Spinal cord (tissue), 10 donors: Measurements from ENCODE around the gene ANKRD39. TPM values are rescaled to one million over a fixed set of nuclear protein-coding genes. Genes with fewer than 3 reads are reported as not detected.

Experiments used
- DNase-seq, 6 donors: peaks; one replicate each; pipeline versions ENCODE4 v3.0.0 to v3.0.0-alpha.2; 2013 to 2015; ENCODE audit warnings: low spot score in 6 of 6, low read depth in 4 of 6
- H3K27ac ChIP-seq: one replicate; pipeline ENCODE4 v1.5.1; 2013; ENCODE audit warnings: low read depth, low read length, control low read depth
- H3K27me3 ChIP-seq: one replicate; pipeline ENCODE4 v1.6.1; 2013; ENCODE audit warnings: low read length; ENCODE audit not compliant: control insufficient read depth, insufficient read depth
- H3K36me3 ChIP-seq: one replicate; pipeline ENCODE4 v1.6.1; 2013; ENCODE audit warnings: low read length; ENCODE audit not compliant: control insufficient read depth, insufficient read depth
- H3K4me1 ChIP-seq: one replicate; pipeline ENCODE4 v1.6.1; 2013; ENCODE audit warnings: low read length; ENCODE audit not compliant: control insufficient read depth, insufficient read depth
- H3K4me3 ChIP-seq: one replicate; pipeline ENCODE4 v1.5.1; 2013; ENCODE audit warnings: low read depth, low read length, control low read depth
- H3K9me3 ChIP-seq: one replicate; pipeline ENCODE4 v1.6.1; 2013; ENCODE audit warnings: low read length; ENCODE audit not compliant: control insufficient read depth, insufficient read depth
- WGBS: methylation state at CpG from one replicate; pipeline ENCODE4 v1.1.5; 2013; ENCODE audit warnings: missing lambda C conversion rate; ENCODE audit not compliant: insufficient coverage; 5-methylcytosine and 5-hydroxymethylcytosine counted together
- polyA plus RNA-seq, 2 donors: library from polyadenylated mRNA; unstranded; fragments of 120-200 nt; gene quantifications; one replicate each; pipeline ENCODE4 v1.2.1, GENCODE V29; 2013; ENCODE audit not compliant: insufficient read length in 2 of 2
- total RNA-seq, 2 donors: library from RNA; depleted of rRNA in 1 of 2; stranded (reverse); fragments of 120-200 nt in 1 of 2; fragments of >200 nt in 1 of 2; gene quantifications; one replicate each; pipeline versions ENCODE4 v1.2.3 to v1.2.4, GENCODE V29; 2013 to 2014
- donor health status: healthy.

Gene ANKRD39
- total and polyA plus RNA-seq, 4 donors: 7.6 to 27.6 (median 18.3) TPM

DNA sequence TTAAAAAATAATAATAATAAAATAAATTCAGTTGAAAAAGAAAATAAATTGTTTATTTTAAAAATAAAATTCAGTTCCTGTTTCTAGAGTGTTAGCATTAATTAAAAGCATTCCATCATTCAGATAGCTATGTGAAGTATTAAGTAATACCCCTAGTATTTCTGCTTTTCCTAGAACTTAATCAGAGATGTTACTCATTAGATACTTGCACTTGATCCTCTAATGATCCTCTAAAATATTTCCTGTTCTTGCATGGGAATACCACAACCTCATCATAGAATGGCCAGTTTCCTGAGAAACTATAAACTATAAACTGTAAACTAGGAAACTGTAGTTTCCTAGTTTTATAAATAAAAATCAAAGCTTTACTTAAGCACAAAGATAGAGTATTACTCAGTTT, 52.8 kb downstream of the ANKRD39 start:
- peaks cover 50% of the 10 kb centered on the region for H3K36me3 ChIP-seq
- no peak overlapping the region for H3K27ac ChIP-seq
- H3K4me1 ChIP-seq: peaks cover 10% of the 10 kb centered on the region
- H3K9me3 ChIP-seq: no peaks in the 10 kb centered on the region
- H3K27me3 ChIP-seq: no peaks in the 10 kb centered on the region
- no peak for DNase-seq
- H3K4me3 ChIP-seq: no peak overlapping the region

DNA sequence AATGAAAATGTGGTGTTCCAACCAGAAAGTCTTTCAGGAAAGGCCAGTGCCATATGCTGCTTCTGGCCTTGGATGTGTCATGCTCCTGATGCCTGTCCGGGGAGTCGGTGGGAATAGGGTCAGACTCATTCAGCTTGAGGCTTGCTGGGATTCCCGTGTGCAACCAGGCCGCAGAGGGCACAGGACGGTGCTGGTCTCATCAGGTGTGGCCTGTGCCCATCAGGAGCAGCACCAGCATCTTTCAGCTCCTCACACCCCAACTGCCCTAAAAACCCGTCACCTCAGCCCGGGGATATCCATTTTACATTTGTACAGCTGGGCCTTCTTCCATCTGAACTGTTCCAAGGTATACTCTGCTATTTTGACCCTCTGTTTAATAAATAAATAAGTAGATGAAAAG, 55.1 kb downstream of the ANKRD39 start:
- Histone ChIP-seq H3K27ac (no peak overlapping the region), H3K4me1 (peaks cover 10% of the 10 kb centered on the region), H3K4me3 (no peak overlapping the region), H3K36me3 (peaks cover 56% of the 10 kb centered on the region), H3K27me3 (no peaks in the 10 kb centered on the region), H3K9me3 (no peaks in the 10 kb centered on the region)
- no peak for DNase-seq
- WGBS: 89% methylated on average over 5 of the region's 7 CpGs

DNA sequence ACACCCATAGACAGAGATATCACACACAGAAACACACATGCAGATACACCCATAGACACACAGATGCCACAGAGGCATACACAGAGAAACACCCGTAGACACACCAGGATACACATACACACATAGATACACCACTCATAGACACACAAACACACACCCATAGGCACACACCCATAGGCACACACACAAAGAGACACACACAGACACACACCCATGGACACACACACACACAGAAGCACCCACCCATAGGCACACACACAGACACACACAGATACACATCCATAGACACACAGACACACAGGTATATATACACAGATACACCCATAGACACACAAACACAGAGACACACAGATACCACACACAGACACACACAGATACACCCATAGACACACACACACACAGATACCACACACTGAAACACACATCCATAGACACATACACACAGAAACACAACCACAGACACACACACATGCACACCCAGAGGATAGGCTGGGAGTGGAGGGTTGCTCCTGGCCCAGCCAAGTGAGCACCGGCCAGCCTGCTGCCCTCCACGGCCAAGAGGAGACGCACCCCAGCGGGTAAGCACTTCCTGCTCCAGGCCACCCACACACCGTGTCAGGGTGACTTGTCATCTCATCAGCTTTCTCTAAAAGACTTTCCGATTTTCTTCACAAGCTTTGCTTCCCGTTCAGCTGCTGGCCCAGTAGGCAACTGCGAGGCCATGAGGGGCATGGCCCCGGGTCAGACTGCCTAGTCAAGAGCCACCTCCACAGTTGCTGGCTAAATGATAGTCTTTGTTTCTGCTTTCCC, 55.8 kb downstream of the ANKRD39 start:
- Histone ChIP-seq H3K36me3 (peaks cover 63% of the 10 kb centered on the region), H3K27ac (no peak overlapping the region)

DNA sequence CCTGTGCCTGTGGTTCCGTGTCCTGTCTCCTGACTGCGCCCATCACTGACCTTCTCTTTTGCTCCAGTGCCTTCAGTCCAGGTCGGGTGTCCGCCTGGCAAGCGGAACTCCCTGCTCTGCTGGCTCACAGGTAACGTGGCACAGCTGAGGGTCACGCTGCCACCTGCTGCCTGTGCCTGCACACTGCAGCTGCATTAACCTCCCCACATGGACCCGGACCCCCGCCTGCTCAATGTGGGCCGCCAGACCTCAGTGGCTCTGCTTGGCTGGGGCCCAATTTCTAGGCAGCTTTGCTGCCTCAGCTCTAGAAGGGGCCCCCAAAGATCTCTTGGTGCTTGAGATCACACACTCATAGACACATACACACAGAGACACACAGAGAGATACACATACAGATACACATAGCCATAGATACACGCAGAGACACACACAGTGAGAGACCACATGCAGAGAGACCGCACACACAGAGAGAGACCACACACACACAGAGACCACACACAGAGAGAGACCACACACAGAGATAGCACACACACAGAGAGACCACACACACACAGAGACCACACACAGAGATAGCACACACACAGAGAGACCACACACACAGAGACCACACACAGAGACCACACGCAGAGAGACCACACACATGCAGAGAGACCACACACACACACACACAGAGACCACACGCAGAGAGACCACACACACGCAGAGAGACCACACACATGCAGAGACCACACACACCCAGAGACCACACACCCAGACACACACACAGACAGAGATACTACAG, 56.6 kb downstream of the ANKRD39 start:
- H3K27ac ChIP-seq: no peak overlapping the region
- peaks cover 64% of the 10 kb centered on the region for H3K36me3 ChIP-seq
- H3K27me3 ChIP-seq: no peaks in the 10 kb centered on the region
- 43% methylated on average over 15 of the region's 15 CpGs for WGBS
- peaks cover 10% of the 10 kb centered on the region for H3K4me1 ChIP-seq
- H3K4me3 ChIP-seq: no peak overlapping the region
- no peaks in the 10 kb centered on the region for H3K9me3 ChIP-seq
- peak in 4 of 6 donors; percentile 31 to 86 (median 58) for DNase-seq

More for the DNA sequence above, 55.8 kb downstream of the ANKRD39 start:
- WGBS: 79% methylated on average over 9 of the region's 10 CpGs
- no peaks in the 10 kb centered on the region for H3K27me3 ChIP-seq
- peaks cover 10% of the 10 kb centered on the region for H3K4me1 ChIP-seq
- DNase-seq: no peak
- H3K9me3 ChIP-seq: no peaks in the 10 kb centered on the region
- H3K4me3 ChIP-seq: no peak overlapping the region

DNA sequence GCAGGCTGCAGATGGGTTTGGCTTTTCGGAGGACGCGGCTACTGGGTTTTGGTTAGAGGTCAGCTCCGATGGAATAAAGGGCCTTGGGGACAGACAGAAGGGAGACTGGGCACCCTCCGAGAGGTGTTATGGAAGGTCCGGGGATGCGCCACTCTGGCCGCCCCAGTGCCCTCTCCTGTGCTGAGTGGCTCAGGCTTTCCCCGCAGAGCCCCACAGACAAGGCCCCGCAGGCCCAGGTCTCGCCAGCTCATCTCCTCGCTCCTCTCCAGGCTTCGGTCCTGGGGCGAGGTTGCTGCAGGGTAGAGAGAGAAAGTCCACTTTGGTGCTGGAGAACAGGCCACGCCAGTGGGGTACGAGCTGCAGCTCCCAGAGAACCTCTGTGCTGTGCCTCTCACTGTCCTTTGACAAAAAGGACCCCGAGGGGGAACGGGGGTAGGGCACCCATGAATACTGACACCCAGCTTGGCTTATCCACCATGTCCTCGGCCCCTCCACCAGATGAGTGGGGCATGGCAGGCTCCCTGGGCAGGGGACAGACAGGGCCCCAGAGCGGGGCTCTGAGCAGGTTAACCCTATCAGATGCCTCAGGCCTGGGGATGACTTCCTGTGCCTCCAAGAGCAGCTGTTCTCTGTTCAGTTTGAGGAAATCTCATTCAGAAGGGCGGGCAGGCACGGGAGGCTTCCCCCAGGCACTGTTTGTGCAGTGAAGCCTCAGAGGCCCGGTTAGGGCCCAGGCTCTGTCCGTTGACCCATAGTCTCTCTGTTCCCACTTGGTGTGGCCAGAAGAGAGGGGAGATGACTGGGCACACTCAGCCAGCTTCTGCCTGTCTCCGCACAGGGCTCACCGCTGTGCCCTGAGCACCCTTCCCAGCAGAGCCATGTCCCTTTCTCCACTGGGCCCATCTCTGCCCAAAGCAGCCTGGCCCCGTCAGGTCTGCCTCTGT, 57.5 kb downstream of the ANKRD39 start:
- Histone ChIP-seq H3K4me1 (peaks cover 10% of the 10 kb centered on the region), H3K36me3 (peaks cover 64% of the 10 kb centered on the region), H3K27me3 (no peaks in the 10 kb centered on the region), H3K4me3 (no peak overlapping the region), H3K9me3 (no peaks in the 10 kb centered on the region), H3K27ac (no peak overlapping the region)
- 89% methylated on average over 27 of the region's 27 CpGs for WGBS
- DNase-seq: no peak

DNA sequence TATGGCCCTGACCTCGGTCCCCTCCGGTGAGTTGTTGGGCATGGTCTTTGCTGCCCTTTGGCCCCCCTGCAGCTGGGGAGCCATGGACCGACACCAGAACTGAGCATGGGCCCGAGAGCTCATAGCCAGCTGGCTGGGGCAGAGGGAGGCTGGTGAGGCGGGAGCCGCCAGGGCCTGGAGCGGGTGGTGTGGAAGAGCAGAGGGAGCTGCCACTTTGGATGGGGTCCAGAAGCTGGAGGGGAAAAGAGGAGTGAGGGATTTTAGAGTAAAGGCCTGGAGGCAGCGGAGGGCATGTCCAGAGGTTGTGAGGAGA, 58.2 kb downstream of the ANKRD39 start:
- H3K27ac ChIP-seq: no peak overlapping the region
- DNase-seq: no peak
- 90% methylated on average over 8 of the region's 8 CpGs for WGBS

DNA sequence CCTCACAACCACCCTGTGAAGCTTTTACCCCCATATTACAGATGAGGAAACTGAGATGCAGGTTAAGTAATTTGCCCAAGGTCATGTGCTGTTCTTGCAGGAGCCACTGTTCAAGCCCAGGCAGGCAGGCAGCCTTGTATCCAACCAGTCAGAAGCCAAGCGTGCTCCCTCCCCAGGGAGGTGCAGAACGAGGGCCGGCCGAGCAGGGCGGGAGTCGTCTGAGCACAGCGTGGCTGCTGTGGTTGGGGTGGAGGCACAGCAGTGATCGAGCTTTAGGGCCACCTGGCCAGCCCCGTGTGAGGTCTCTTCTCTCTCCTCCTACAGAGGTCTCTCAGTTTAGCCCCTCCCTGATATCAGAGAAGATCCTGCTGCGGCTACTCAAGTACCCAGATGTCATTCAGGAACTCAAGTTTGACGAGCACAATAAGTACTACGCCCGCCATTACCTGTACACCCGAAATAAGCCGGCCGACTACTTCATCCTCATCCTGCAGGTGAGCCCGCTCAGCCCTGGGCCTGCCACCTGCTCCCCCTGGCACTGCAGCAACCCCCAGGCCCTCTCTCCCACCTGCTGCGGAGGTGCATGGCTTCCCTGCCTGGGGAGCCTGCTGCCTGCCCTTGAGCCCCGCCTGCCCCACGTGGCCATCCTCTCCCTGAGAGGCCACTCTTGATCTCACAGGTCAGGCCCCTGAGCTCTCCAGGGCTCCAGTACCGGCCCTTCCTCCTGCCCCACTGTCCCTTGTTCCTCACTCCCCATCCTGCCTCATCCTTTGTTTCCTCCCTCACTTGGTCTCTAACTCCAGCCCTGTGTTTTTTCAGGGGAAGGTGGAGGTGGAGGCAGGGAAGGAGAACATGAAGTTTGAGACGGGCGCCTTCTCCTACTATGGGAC, 58.8 kb downstream of the ANKRD39 start:
- H3K4me1 ChIP-seq: peaks cover 10% of the 10 kb centered on the region
- 92% methylated on average over 20 of the region's 23 CpGs for WGBS
- DNase-seq: no peak
- H3K27ac ChIP-seq: no peak overlapping the region
- H3K36me3 ChIP-seq: peaks cover 61% of the 10 kb centered on the region
- H3K9me3 ChIP-seq: no peaks in the 10 kb centered on the region
- H3K27me3 ChIP-seq: no peaks in the 10 kb centered on the region
- no peak overlapping the region for H3K4me3 ChIP-seq

More for the DNA sequence above, 58.2 kb downstream of the ANKRD39 start:
- no peaks in the 10 kb centered on the region for H3K27me3 ChIP-seq
- H3K4me1 ChIP-seq: peaks cover 10% of the 10 kb centered on the region
- H3K9me3 ChIP-seq: no peaks in the 10 kb centered on the region
- no peak overlapping the region for H3K4me3 ChIP-seq
- H3K36me3 ChIP-seq: peaks cover 64% of the 10 kb centered on the region
